Measurements from ENCODE around the gene SPHK2.
"Not testable (repeated sequence)": the region's sequence is repeated elsewhere in the genome, so short reads cannot be mapped to it uniquely, and the experiment has no call there.

Gene SPHK2

DNA sequence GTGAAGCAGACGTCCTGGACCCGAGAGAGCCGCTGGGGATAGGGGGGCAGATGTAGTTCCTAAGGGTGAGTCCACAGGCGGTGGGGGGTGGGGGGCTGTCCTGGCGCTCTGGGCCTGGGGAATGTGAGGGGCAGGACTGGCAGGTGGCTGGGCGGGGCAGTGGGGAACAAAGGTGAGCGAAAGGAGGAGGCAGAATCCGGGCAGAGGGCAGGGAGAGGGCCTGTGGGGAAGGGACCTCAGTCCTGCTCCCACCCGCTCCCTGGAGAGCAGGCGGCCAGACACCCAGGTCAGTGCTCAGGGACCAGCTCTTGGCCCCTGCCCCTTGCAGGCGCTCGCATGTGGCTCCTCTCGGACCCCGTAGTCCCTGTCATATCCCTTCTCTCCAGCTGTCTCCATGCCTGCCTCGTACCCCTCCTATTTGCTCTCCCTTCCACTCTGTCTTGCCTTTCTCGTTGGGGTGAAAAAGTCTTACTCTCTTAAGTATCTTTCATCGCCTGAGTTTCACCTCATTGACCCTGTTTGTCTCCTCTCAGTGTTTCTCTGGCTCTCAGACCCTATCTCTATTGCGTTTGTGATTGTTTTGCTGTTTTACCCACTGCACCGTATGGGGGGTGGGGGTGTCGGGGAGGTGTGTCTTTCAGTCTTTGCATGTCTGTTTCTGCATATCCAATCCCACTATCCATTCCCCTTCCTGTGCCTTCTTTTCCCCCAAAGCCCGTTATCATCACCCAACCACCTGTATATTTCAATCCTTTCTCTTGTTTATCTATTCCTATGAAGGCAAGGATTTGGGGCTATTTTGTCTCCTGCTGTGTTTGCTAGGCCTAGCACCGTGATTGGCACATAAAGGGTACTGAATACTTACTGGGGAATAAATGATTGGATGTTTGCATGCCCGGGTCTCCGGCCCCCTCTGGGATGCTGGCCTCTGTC is 5.8 kb downstream of the SPHK2 start:
- DNase-seq = no peak

DNA sequence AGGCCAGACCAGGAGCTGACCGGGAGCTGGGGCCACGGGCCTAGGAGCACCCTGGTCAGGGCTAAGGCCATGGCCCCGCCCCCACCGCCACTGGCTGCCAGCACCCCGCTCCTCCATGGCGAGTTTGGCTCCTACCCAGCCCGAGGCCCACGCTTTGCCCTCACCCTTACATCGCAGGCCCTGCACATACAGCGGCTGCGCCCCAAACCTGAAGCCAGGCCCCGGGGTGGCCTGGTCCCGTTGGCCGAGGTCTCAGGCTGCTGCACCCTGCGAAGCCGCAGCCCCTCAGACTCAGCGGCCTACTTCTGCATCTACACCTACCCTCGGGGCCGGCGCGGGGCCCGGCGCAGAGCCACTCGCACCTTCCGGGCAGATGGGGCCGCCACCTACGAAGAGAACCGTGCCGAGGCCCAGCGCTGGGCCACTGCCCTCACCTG is 6.6 kb downstream of the SPHK2 start:
- DNase-seq = no peak

DNA sequence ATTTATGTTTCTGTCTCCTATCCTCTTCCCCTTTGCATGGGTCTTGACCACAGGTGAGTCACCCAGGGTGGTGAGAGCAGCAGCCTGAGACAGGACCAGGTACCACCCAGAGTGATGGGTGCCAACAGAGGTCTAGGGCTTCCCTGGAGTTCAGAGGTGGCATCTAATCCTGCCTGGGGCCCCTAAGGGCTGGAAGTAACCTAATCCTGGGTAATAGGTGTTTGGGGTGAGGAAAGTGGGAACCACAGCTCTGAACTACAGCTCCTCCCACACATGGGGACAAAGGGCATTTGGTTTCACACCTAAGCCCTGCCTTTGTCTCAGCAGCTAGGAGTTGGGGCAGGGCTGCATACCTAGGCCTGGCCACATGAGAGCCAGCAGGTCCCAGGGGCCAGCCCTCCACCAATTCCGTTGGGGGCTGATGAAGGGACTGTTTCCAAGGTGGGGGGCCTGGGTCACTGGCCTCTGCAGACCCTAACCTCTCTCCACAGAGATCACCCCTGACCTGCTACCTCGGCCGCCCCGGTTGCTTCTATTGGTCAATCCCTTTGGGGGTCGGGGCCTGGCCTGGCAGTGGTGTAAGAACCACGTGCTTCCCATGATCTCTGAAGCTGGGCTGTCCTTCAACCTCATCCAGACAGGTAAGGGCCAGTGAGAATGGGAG is 8.0 kb downstream of the SPHK2 start:
- DNase-seq = no peak

DNA sequence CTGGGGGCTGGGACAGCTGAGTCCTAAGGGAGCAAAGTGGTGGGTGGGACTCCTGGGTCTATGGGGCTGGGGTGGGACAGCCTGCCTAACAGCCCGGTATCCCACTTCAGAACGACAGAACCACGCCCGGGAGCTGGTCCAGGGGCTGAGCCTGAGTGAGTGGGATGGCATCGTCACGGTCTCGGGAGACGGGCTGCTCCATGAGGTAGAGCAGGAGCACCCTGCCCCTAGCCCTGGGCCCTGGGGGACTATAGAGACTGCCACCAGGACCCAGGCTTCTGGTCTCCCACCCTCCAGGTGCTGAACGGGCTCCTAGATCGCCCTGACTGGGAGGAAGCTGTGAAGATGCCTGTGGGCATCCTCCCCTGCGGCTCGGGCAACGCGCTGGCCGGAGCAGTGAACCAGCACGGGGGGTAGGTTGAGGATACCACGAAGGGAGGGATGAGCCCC is 8.6 kb downstream of the SPHK2 start:
- DNase-seq = no peak

DNA sequence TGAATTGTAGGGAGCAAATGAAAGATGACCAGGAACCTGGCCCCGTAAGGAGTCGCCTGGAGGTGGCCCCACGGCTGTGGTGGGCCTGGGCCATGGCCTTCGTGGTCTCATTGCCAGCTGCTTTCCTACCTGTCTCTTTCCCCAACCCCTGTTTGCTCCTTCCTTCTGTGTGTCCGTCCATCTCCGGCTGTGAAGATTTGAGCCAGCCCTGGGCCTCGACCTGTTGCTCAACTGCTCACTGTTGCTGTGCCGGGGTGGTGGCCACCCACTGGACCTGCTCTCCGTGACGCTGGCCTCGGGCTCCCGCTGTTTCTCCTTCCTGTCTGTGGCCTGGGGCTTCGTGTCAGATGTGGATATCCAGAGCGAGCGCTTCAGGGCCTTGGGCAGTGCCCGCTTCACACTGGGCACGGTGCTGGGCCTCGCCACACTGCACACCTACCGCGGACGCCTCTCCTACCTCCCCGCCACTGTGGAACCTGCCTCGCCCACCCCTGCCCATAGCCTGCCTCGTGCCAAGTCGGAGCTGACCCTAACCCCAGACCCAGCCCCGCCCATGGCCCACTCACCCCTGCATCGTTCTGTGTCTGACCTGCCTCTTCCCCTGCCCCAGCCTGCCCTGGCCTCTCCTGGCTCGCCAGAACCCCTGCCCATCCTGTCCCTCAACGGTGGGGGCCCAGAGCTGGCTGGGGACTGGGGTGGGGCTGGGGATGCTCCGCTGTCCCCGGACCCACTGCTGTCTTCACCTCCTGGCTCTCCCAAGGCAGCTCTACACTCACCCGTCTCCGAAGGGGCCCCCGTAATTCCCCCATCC is 9.4 kb downstream of the SPHK2 start:
- DNase-seq = no peak

DNA sequence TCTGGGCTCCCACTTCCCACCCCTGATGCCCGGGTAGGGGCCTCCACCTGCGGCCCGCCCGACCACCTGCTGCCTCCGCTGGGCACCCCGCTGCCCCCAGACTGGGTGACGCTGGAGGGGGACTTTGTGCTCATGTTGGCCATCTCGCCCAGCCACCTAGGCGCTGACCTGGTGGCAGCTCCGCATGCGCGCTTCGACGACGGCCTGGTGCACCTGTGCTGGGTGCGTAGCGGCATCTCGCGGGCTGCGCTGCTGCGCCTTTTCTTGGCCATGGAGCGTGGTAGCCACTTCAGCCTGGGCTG is 9.9 kb downstream of the SPHK2 start:
- no peak for DNase-seq

DNA sequence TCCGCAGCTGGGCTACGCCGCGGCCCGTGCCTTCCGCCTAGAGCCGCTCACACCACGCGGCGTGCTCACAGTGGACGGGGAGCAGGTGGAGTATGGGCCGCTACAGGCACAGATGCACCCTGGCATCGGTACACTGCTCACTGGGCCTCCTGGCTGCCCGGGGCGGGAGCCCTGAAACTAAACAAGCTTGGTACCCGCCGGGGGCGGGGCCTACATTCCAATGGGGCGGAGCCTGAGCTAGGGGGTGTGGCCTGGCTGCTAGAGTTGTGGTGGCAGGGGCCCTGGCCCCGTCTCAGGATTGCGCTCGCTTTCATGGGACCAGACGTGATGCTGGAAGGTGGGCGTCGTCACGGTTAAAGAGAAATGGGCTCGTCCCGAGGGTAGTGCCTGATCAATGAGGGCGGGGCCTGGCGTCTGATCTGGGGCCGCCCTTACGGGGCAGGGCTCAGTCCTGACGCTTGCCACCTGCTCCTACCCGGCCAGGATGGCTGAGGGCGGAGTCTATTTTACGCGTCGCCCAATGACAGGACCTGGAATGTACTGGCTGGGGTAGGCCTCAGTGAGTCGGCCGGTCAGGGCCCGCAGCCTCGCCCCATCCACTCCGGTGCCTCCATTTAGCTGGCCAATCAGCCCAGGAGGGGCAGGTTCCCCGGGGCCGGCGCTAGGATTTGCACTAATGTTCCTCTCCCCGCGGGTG is 10.4 kb downstream of the SPHK2 start:
- no peak for DNase-seq

DNA sequence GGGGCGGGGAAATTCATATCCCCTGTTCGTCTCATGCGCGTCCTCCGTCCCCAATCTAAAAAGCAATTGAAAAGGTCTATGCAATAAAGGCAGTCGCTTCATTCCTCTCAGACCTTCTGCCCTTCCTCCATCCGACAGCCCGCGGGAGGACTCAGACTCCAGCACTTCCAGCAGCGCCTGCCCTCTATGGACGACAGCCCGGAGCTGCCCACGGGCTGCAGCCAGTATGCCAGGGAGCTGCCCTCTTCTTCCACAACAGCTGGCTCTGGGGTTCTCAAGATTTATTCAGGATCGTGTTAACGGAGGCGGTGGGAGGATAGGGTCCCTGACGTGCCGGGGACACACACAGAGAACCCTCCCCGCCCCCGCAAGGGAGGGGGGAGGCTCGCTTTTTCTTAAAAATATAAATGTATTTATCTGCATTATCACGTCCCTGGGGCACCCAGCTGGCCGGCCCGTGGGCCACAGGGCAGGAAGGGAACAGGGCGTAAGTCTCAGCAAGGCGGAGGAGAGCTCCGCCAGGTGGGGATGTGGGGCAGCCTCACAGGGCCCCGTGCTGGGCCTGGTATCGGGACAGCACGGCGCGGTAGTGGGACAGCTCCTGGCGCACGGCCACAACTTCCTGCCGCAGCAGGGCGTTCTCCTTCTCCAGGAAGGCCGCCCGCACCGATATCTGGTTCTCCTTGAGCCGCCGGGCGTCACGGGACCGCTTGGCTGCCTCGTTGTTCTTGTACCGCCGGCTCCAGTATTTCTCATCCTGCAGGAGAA is 11.2 kb downstream of the SPHK2 start:
- DNase-seq = no peak

DNA sequence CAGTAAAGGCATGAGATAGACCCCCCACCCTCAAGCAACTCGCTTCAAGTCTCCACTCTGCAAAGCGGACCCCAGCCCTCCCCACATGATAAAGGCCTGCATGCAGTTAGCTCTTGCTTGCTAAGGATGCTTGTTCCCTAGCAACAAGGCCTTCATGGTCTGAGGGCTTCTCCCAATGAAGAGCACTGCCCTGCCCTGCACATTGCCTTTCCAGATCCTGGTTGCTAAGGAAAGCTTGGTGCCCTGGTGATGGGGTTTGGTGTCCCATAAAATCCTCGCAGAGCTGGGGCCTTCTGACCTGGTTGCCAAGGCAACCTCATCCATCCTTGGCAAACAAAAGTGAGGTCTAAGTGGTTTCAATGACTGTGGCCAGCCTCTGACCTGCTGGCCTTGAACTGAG is 11.9 kb downstream of the SPHK2 start:
- DNase-seq = no peak

DNA sequence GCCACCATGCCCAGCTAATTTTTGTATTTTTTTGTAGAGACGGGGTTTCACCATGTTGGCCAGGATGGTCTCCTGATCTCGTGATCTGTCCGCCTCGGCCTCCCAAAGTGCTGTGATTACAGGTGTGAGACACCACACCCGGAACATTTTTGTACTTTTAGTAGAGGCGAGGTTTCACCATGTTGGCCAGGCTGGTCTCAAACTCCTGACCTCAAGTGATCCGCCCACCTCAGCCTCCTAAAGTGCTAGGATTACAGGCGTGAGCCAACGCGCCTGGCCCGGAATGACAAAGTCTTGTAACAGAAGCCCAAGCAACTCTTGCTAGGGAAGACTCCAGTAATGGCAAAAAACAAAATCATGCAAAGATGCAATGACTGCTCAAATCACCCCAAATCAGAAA is 13.0 kb downstream of the SPHK2 start:
- not testable (repeated sequence) for DNase-seq

DNA sequence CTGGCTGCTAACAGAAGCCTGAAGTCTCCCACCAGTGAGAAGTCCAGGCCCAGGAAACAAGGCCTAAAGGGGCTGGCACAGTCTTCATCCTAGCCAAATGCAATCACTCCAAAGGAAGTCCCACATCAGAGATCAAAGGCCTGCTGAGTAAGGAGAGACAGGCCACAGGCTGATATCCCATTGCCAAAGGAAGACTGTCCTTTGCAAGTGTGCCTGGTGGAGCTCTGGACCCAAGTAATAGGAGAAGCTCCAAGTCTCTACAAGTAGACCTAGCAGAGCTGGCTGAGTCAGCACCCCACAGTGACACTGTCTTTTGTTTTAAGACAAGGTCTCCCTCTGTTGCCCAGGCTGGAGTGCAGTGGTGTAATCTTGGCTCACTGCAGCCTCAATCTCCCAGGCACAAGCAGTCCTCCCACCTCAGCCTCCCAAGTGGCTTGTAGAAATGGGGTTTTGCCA is 13.4 kb downstream of the SPHK2 start:
- DNase-seq = no peak

DNA sequence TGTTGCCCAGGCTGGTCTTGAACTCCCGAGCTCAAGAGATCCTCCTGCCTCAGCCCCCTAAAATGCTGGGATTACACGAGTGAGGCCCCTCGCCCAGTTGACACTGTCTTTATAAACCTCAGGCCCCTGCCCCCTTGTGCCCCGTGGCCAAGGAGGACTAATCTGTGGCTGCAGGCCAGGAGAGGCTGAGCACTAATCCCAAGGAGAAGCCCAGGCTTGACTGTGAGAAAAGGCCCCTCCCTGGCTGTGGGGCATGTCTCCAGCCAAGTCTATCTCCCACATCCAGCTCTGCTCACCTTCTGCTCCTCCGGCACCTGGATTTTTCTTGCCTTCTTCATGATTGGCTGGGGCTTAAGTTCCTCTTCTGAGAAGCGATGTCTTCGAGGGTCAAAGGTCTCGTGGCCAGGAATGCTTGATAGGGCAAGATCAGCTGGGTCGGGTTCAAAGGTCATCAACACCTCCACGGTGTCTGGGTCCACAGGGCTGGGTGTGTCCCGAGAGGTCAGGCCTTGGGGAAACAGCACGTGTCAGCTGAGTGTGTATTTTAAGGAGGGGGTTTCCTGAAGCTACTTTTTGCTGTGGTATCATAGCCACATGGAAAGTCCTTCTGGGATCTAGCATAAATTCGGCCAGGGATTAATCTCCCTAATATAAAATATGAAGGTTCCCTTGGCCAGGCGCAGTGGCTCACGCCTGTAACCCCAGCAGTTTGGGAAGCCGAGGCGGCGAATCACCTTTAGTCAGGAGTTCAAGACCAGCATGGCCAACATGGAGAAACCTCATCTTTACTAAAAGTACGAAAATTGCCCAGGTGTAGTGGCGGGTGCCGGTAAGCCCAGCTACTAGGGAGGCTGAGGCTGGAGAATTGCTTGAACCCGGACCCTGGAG is 14.1 kb downstream of the SPHK2 start:
- DNase-seq = no peak

DNA sequence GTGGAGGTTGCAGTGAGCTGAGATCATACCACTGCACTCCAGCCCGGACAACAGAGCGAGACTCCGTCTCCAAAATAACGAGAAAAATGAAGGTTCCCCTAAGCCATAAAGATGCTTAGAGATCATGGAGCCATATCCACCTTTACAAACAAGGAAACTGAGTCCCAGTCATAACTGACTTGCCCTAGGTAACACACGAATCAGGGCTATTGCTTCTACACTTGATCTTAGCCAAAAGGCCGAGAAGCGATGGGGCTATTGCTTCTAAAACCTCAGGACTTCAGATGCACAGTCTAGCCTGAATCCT is 14.7 kb downstream of the SPHK2 start:
- DNase-seq = no peak

DNA sequence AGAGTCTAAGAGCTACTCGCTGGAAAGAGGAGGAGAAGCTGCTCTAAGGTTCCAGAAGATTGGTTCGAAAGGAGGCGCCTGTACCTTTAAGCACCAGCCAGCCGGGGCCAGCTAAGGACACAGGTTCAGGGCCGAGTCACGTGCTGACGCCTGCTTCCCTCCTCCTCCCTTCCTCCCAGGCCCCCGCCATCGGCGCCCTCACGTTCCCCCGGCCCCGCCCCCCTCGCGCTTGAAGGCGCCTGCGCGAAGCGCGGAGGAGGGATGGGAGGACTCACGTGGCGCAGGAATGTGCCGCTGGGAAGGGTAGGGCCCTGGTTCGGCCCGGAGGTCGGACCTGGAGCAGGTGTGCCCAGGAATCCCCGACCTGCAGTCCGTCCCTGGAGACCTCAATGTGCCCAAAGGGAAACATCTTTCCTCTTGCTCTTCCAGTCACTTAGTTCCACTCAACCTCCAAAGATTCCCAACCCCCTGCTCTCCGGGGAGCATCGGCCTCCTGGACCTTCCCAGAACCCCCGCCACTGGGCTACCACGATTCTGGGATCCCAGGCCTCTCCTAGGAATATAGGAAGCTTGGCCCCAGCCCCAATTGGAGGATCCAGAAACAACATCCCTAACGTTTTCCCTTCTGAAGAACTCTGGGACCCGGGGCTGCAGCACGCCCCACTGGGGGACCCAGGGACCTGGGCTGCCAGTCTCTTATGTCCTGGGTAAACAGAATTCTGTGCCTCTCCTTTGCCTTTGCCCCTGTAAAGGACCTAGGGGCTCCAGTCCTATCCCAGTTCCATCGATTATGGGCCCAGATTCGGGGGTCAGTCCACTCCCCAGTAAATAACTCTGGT is 15.3 kb downstream of the SPHK2 start:
- DNase-seq = peak; percentile 83 to 94 (median 86)

DNA sequence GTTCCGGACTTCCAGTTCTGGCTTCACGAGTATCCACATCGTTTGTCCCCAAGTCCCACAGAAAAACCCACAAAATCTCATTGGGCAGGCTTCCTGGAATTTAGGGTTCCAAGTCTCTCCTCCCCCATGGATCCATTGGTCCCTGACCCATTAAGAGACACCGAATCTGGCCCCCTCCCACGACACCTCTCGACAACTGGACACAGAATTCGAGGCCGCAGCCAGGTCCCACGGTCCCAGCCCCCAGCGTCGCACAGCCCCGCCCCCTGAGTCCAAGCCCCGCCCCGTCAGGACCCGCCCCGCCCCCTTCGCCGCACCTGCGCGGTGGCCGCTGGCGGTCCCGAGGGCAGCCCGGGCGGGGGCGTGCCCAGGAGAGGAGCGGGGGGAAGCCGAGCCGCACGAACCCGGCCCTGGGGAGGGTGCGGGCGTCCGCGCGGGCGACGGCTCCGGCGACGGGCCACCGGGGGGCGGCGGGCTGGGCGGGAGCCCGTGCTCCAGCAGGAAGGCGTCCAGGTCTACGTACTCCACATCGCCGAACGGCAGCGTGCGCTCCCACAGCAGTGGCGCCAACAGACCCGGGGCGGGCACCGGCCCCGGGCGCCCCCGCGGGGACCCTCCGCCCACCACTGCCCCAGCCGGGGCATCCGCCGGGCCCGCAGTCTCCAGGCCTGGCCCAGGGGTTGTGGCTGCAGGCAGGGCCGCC is 16.1 kb downstream of the SPHK2 start:
- peak; percentile 51 to 78 (median 64) for DNase-seq

DNA sequence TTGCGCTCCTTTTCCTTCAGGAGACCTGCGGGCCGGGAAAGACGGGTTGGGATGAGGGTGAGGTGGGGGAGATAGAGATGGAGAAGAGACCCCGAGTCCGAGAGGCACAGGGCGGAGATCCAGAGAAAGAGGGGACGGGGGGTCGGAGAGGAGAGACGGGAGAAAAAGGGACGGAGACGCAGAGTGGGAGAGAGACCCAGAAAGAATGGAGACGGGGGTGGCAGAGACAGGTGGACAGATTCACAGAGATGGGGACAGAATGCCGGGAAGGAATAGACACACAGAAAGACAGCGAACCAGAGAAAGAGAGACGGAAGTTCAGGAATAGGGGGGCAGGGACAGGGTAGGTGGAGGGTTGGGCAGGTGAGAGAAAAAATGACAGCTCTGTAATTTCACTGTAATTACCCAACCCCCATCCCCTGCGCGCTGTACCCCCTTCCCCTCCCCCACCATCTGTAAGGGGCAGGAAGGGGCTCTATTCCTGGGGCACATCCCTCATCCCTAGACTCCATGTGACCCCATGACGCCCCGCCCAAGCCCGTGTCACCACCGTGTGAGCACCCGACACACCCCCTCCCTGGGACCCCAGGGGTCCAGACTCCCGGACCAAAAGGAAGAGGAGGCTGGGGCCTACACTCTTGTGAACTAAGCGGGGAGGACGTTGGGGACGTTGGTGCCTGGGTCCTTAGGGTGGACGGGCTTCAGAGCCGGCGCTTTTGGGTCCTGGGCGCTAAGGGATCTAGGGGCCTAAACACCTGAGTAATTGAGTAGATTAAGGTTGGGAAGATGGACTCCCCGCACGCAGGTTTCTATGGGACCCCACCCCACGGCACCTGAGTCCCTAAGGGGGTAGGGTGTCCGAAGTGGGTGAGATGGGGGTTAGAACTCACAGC is 16.9 kb downstream of the SPHK2 start:
- DNase-seq = no peak

DNA sequence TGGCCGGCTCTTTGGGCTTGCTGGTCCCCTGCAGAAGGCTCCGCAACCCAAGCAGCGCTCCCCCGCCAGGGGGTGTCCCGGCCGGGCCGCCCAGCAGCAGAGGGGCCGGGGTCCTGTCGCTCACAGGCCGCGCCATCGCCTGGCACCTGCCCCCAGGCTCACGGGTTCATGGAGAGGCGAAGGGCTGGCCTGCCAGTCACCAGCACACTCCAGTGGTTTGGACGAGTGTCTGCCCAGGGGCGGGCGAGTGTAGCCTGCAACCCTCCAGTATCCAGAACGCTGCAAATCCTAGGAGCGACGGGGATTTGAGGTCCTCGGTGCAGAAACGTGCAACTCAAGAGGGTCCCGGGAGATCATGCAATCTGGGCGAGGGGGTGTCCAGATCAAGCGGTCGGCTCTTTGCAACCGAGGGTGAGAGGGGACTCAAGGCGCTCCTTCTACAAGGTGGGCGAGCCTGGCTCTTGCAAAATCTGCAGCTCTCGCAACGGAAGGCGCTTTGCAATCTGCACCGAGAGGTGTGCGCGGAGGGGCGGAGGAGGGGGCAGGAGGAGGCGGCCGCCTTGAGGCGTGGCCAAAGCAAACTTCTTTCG is 17.6 kb downstream of the SPHK2 start, which contains the start of gene DBP:
DBP (minus strand) TSS at position 521 of the 590 bp plus-strand sequence; CDS start at position 136, 385 bp downstream.
- DNase-seq = peak in 1 of 5 donors; percentile 40
